NB4 (cell line): ENCODE results near the gene ADCY3.

Source experiments
- DNase-seq: peaks from one replicate; pipeline ENCODE4 v3.0.0; 2010; ENCODE audit warnings: low read depth
- H3K4me3 ChIP-seq: one replicate; pipeline ENCODE4 v1.5.1; 2011; ENCODE audit warnings: mild to moderate bottlenecking, low read depth, low read length, moderate library complexity
- MYC ChIP-seq: IDR thresholded peaks from 2 replicates; pipeline ENCODE4 v1.6.1; 2011; ENCODE audit warnings: low read depth, low read length
- POLR2A ChIP-seq: IDR thresholded peaks from 2 replicates; pipeline ENCODE4 v1.6.1; 2011; ENCODE audit warnings: mild to moderate bottlenecking; ENCODE audit not compliant: insufficient read length; ENCODE audit errors: extremely low read depth
- TF ChIP-seq, protein P1 (sequence below): IDR thresholded peaks from 2 replicates; pipeline ENCODE4 v1.6.1; 2011; ENCODE audit warnings: low read depth, low read length
- TF ChIP-seq, protein P2 (sequence below): IDR thresholded peaks from one replicate; pipeline ENCODE4 v1.5.1; 2012; ENCODE audit warnings: low read depth, low read length

ADCY3 gene

DNA sequence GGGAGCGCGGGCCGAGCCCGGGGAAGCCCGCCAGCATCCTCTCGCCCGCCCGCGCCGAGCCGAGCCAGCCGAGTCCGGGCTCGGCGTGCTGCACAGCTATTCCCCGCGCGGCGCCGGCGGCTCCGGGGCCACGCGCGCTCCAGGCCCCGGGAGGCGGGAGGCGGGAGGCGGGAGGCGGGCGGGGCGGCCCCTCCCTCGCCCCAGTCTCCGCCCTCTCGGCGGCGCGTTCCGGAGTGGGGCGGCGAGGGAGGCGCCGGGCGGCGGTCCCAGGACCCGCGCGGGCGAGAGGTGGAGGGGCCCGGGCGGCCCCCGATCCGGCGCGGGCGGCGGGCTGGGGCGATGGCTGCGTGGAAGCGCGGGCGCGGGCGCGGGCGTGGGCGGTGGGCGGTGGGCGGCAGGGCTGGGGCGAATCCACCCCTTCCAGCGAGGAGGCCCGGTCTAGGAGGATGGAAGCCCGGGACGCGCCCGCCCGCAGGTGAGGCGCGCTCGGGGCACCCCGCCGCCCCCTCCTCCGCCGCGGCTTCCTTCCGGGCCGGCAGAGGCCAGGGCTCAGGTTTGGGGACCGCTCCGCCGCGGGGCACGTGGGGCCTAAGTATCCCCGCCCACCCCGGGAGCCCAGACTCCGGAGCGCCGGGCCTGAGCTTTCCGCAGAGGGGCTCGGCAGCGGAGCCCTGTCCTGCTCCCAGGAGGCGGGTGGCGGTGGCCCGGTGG, at the start of gene ADCY3:
ADCY3 (minus strand) TSS at position 140 of the 711 bp plus-strand sequence. CDS start 1,250 bp downstream, outside the sequence.
- no peak within 1 kb of the TSS for H3K4me3 ChIP-seq
- TF ChIP-seq, protein P1, sequence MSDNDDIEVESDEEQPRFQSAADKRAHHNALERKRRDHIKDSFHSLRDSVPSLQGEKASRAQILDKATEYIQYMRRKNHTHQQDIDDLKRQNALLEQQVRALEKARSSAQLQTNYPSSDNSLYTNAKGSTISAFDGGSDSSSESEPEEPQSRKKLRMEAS: no peak
- peak; percentile 32; the same call in 1 of the 2 replicates for TF ChIP-seq MYC
- peak; percentile 24 for DNase-seq

- no peak for DNase-seq
- H3K4me3 ChIP-seq: no peak overlapping the region
- no peak for TF ChIP-seq POLR2A
- TF ChIP-seq, protein P2, sequence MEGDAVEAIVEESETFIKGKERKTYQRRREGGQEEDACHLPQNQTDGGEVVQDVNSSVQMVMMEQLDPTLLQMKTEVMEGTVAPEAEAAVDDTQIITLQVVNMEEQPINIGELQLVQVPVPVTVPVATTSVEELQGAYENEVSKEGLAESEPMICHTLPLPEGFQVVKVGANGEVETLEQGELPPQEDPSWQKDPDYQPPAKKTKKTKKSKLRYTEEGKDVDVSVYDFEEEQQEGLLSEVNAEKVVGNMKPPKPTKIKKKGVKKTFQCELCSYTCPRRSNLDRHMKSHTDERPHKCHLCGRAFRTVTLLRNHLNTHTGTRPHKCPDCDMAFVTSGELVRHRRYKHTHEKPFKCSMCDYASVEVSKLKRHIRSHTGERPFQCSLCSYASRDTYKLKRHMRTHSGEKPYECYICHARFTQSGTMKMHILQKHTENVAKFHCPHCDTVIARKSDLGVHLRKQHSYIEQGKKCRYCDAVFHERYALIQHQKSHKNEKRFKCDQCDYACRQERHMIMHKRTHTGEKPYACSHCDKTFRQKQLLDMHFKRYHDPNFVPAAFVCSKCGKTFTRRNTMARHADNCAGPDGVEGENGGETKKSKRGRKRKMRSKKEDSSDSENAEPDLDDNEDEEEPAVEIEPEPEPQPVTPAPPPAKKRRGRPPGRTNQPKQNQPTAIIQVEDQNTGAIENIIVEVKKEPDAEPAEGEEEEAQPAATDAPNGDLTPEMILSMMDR: no peak
- TF ChIP-seq MYC: no peak
- TF ChIP-seq, protein P1: no peak
Measured at GRCh38 chr2:24969784-24970183, 49.7 kb upstream of the ADCY3 start.

DNA sequence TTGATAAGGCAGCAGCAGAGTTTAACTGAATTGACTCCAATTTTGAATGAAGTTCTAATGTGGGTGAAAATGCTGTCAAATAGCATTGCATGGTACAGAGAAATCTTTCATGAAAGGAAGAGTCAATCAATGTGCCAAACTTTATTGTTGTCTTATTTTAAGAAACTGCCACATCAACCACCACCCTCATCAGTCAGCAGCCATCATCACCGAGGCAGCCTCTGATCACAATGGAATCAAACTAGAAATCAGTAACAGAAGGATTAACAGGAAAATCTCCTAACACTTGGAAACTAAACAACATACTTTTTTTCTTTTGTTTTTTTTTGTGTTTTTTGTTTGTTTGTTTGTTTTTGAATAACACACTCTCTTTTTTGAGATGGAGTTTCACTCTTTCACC, 41.9 kb upstream of the ADCY3 start:
- H3K4me3 ChIP-seq: no peak overlapping the region
- TF ChIP-seq, protein P1: no peak
- TF ChIP-seq, protein P2: no peak
- TF ChIP-seq MYC: no peak
- TF ChIP-seq POLR2A: no peak
- DNase-seq: no peak

DNA sequence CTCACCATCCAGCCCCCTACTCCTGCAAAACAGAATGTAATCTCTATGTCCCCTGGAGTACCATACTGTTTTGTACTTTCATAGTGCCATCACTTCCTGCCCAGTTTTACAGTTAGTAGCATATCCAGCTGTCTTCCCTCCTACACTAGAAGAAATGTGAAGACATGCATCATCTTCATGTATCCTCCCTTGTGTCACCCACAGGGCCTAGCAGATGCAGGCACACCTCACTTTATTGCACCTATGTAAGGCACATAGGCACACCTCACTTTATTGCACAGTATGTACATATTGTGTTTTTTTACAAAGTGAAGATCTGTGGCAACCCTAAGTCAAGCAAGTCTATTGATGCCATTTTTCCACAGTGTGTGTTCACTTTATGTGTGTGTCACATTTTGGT, 39.7 kb upstream of the ADCY3 start:
- DNase-seq: no peak
- TF ChIP-seq, protein P2: no peak
- TF ChIP-seq, protein P1: no peak
- TF ChIP-seq POLR2A (no peak), MYC (no peak)
- H3K4me3 ChIP-seq: no peak overlapping the region

DNA sequence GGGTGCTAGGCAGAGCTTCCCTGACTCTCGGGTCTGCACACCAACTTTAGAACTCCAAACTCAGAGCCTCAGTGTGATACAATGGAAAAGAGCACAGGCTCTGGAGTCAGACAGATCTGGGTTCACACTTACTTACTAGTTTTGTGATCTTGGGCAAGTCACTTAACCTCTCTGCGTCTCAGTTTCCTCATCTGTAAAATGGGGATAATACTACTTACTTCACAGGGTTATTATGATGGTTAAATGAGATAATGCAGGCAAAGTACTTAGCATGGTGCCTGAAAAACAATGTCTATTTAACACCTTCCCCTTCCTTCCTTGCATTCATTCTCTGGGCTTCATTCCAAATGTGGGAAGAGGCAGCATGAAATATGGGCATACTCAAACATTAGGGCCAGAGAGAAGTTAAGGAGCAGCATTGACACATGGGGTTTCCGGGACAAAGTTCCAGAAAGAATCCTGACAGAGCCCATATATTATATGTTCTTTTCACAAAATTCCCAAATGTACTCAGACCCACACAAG, 38.4 kb upstream of the ADCY3 start:
- TF ChIP-seq, protein P2: no peak
- DNase-seq: no peak
- H3K4me3 ChIP-seq: no peak overlapping the region

GRCh38 chr2:24957976-24958375, 37.9 kb upstream of the ADCY3 start:
- TF ChIP-seq MYC (no peak), POLR2A (no peak)
- TF ChIP-seq, protein P2: no peak
- TF ChIP-seq, protein P1: no peak
- DNase-seq: no peak
- H3K4me3 ChIP-seq: no peak overlapping the region
